ENCODE data around the gene TBC1D5. TPM values are rescaled to one million over a fixed set of nuclear protein-coding genes. Genes with fewer than 3 reads are reported as not detected.

TBC1D5 gene
- total RNA-seq, 2 donors from 2014 or later: 54.8 to 55.9 TPM

- no peak for DNase-seq (ENCODE audit: low spot score in 2 of 2)
- H3K9me3 Mint-ChIP-seq: no peaks in the 10 kb centered on the region
- H3K36me3 Mint-ChIP-seq: peaks cover 0 to 10% of the 10 kb centered on the region in 2 donors
Measured at GRCh38 chr3:17287006-17287689, 455.3 kb downstream of the TBC1D5 start.

GRCh38 chr3:17278006-17278405 lies 464.4 kb downstream of the TBC1D5 start:
- no peak overlapping the region for H3K27ac Mint-ChIP-seq
- no peaks in the 10 kb centered on the region for H3K36me3 Mint-ChIP-seq
- ATAC-seq (no peak), DNase-seq (ENCODE audit: low spot score in 2 of 2) (no peak)
- no peaks in the 10 kb centered on the region for H3K9me3 Mint-ChIP-seq

More at GRCh38 chr3:17287006-17287689, 455.3 kb downstream of the TBC1D5 start:
- H3K27ac Mint-ChIP-seq: no peak overlapping the region
- ATAC-seq: no peak

- DNase-seq (ENCODE audit: low spot score in 2 of 2) (no peak), ATAC-seq (no peak)
- H3K27ac Mint-ChIP-seq: no peak overlapping the region
- H3K36me3 Mint-ChIP-seq: no peaks in the 10 kb centered on the region
- H3K9me3 Mint-ChIP-seq: no peaks in the 10 kb centered on the region
Measured at GRCh38 chr3:17266846-17267245, 475.6 kb downstream of the TBC1D5 start.

GRCh38 chr3:17261627-17262369 lies 480.6 kb downstream of the TBC1D5 start:
- DNase-seq (ENCODE audit: low spot score in 2 of 2) (no peak), ATAC-seq (no peak)
- Mint-ChIP-seq H3K27ac (no peak overlapping the region), H3K9me3 (no peaks in the 10 kb centered on the region), H3K36me3 (no peaks in the 10 kb centered on the region)

- no peak overlapping the region for H3K27ac Mint-ChIP-seq
- no peaks in the 10 kb centered on the region for H3K36me3 Mint-ChIP-seq
- no peaks in the 10 kb centered on the region for H3K9me3 Mint-ChIP-seq
- ATAC-seq (no peak), DNase-seq (ENCODE audit: low spot score in 2 of 2) (no peak)
Measured at GRCh38 chr3:17260257-17260656, 482.2 kb downstream of the TBC1D5 start.

- DNase-seq (ENCODE audit: low spot score in 2 of 2): no peak
- Mint-ChIP-seq H3K27ac (no peak overlapping the region), H3K36me3 (no peaks in the 10 kb centered on the region), H3K9me3 (no peaks in the 10 kb centered on the region)
- ATAC-seq: no peak
Measured at GRCh38 chr3:17259685-17260084, 482.7 kb downstream of the TBC1D5 start.

GRCh38 chr3:17258823-17259436 lies 483.5 kb downstream of the TBC1D5 start:
- Mint-ChIP-seq H3K36me3 (no peaks in the 10 kb centered on the region), H3K9me3 (no peaks in the 10 kb centered on the region), H3K27ac (no peak overlapping the region)
- DNase-seq (ENCODE audit: low spot score in 2 of 2): peak in 1 of 2 donors; percentile 32
- no peak for ATAC-seq

- DNase-seq (ENCODE audit: low spot score in 2 of 2): no peak
- Mint-ChIP-seq H3K27ac (no peak overlapping the region), H3K9me3 (no peaks in the 10 kb centered on the region), H3K36me3 (no peaks in the 10 kb centered on the region)
- ATAC-seq: no peak
Measured at GRCh38 chr3:17257269-17257668, 485.2 kb downstream of the TBC1D5 start.

GRCh38 chr3:17243621-17244020 lies 498.8 kb downstream of the TBC1D5 start:
- no peak for DNase-seq (ENCODE audit: low spot score in 2 of 2)
- ATAC-seq: no peak
- H3K27ac Mint-ChIP-seq: no peak overlapping the region
- no peaks in the 10 kb centered on the region for H3K36me3 Mint-ChIP-seq
- no peaks in the 10 kb centered on the region for H3K9me3 Mint-ChIP-seq

GRCh38 chr3:17239417-17239816 lies 503.0 kb downstream of the TBC1D5 start:
- Mint-ChIP-seq H3K36me3 (no peaks in the 10 kb centered on the region), H3K27ac (no peak overlapping the region), H3K9me3 (no peaks in the 10 kb centered on the region)
- ATAC-seq (no peak), DNase-seq (ENCODE audit: low spot score in 2 of 2) (no peak)

GRCh38 chr3:17238023-17238422 lies 504.4 kb downstream of the TBC1D5 start:
- ATAC-seq: no peak
- Mint-ChIP-seq H3K36me3 (no peaks in the 10 kb centered on the region), H3K27ac (no peak overlapping the region), H3K9me3 (no peaks in the 10 kb centered on the region)
- no peak for DNase-seq (ENCODE audit: low spot score in 2 of 2)

GRCh38 chr3:17235310-17235709 lies 507.1 kb downstream of the TBC1D5 start:
- Mint-ChIP-seq H3K27ac (no peak overlapping the region), H3K9me3 (no peaks in the 10 kb centered on the region)
- ATAC-seq: no peak

GRCh38 chr3:17234382-17234781 lies 508.0 kb downstream of the TBC1D5 start:
- DNase-seq (ENCODE audit: low spot score in 2 of 2) (no peak), ATAC-seq (no peak)
- no peaks in the 10 kb centered on the region for H3K9me3 Mint-ChIP-seq
- no peak overlapping the region for H3K27ac Mint-ChIP-seq
- no peaks in the 10 kb centered on the region for H3K36me3 Mint-ChIP-seq

More at GRCh38 chr3:17235310-17235709, 507.1 kb downstream of the TBC1D5 start:
- no peak for DNase-seq (ENCODE audit: low spot score in 2 of 2)
- no peaks in the 10 kb centered on the region for H3K36me3 Mint-ChIP-seq

- peak; percentile 92 for ATAC-seq
- peak in 1 of 2 donors; percentile 16 for DNase-seq (ENCODE audit: low spot score in 2 of 2)
- Mint-ChIP-seq H3K9me3 (no peaks in the 10 kb centered on the region), H3K27ac (no peak overlapping the region), H3K36me3 (no peaks in the 10 kb centered on the region)
Measured at GRCh38 chr3:17233398-17233800, 509.0 kb downstream of the TBC1D5 start.

- Mint-ChIP-seq H3K36me3 (no peaks in the 10 kb centered on the region), H3K27ac (no peak overlapping the region), H3K9me3 (no peaks in the 10 kb centered on the region)
- DNase-seq (ENCODE audit: low spot score in 2 of 2) (no peak), ATAC-seq (no peak)
Measured at GRCh38 chr3:17232442-17232841, 510.0 kb downstream of the TBC1D5 start.

- no peaks in the 10 kb centered on the region for H3K9me3 Mint-ChIP-seq
- no peak for DNase-seq (ENCODE audit: low spot score in 2 of 2)
- H3K36me3 Mint-ChIP-seq: no peaks in the 10 kb centered on the region
- ATAC-seq: no peak
- no peak overlapping the region for H3K27ac Mint-ChIP-seq
Measured at GRCh38 chr3:17231537-17232261, 510.7 kb downstream of the TBC1D5 start.

- Mint-ChIP-seq H3K36me3 (peaks cover 2 to 4% of the 10 kb centered on the region in 2 donors), H3K27ac (no peak overlapping the region), H3K9me3 (no peaks in the 10 kb centered on the region)
- ATAC-seq (no peak), DNase-seq (ENCODE audit: low spot score in 2 of 2) (no peak)
Measured at GRCh38 chr3:17227472-17227871, 515.0 kb downstream of the TBC1D5 start.
